Measurements from ENCODE around the gene PELI1.

GRCh38 chr2:64145714-64146113 lies 1.5 kb upstream of the PELI1 start:
- TF ChIP-seq SIN3A (IDR thresholded peaks at IDR 0.05; ENCODE audit: borderline replicate concordance, insufficient read depth, low read length) (no peak), TAF1 (IDR thresholded peaks at IDR 0.05; ENCODE audit: borderline replicate concordance, insufficient read depth, low read length) (no peak)

All from PFSK-1 (cell line).